Spinal cord (tissue), 10 donors: ENCODE data around the gene COX6B1. TPM values are rescaled to one million over a fixed set of nuclear protein-coding genes. Genes with fewer than 3 reads are reported as not detected.

ENCODE experiments used
- DNase-seq, 6 donors: peaks; one replicate each; pipeline versions ENCODE4 v3.0.0 to v3.0.0-alpha.2; 2013 to 2015; ENCODE audit warnings: low spot score in 6 of 6, low read depth in 4 of 6
- H3K27ac ChIP-seq: one replicate; pipeline ENCODE4 v1.5.1; 2013; ENCODE audit warnings: low read depth, low read length, control low read depth
- H3K27me3 ChIP-seq: one replicate; pipeline ENCODE4 v1.6.1; 2013; ENCODE audit warnings: low read length; ENCODE audit not compliant: control insufficient read depth, insufficient read depth
- H3K36me3 ChIP-seq: one replicate; pipeline ENCODE4 v1.6.1; 2013; ENCODE audit warnings: low read length; ENCODE audit not compliant: control insufficient read depth, insufficient read depth
- H3K4me1 ChIP-seq: one replicate; pipeline ENCODE4 v1.6.1; 2013; ENCODE audit warnings: low read length; ENCODE audit not compliant: control insufficient read depth, insufficient read depth
- H3K4me3 ChIP-seq: one replicate; pipeline ENCODE4 v1.5.1; 2013; ENCODE audit warnings: low read depth, low read length, control low read depth
- H3K9me3 ChIP-seq: one replicate; pipeline ENCODE4 v1.6.1; 2013; ENCODE audit warnings: low read length; ENCODE audit not compliant: control insufficient read depth, insufficient read depth
- WGBS: methylation state at CpG from one replicate; pipeline ENCODE4 v1.1.5; 2013; ENCODE audit warnings: missing lambda C conversion rate; ENCODE audit not compliant: insufficient coverage; 5-methylcytosine and 5-hydroxymethylcytosine counted together
- polyA plus RNA-seq, 2 donors: library from polyadenylated mRNA; unstranded; fragments of 120-200 nt; gene quantifications; one replicate each; pipeline ENCODE4 v1.2.1, GENCODE V29; 2013; ENCODE audit not compliant: insufficient read length in 2 of 2
- total RNA-seq, 2 donors: library from RNA; depleted of rRNA in 1 of 2; stranded (reverse); fragments of 120-200 nt in 1 of 2; fragments of >200 nt in 1 of 2; gene quantifications; one replicate each; pipeline versions ENCODE4 v1.2.3 to v1.2.4, GENCODE V29; 2013 to 2014
- donor health status: healthy.

Gene COX6B1
- total and polyA plus RNA-seq, 4 donors, result 321 to 628 (median 387) TPM

- Histone ChIP-seq H3K4me3 (no peak overlapping the region), H3K36me3 (peaks cover 78% of the 10 kb centered on the region), H3K4me1 (no peaks in the 10 kb centered on the region), H3K27me3 (no peaks in the 10 kb centered on the region), H3K27ac (no peak overlapping the region), H3K9me3 (no peaks in the 10 kb centered on the region)
- no peak for DNase-seq
- no CpG with 5 or more reads among the region's 6 CpGs for WGBS
Observed at GRCh38 chr19:35656700-35657099, 8.6 kb downstream of the COX6B1 start.

DNA sequence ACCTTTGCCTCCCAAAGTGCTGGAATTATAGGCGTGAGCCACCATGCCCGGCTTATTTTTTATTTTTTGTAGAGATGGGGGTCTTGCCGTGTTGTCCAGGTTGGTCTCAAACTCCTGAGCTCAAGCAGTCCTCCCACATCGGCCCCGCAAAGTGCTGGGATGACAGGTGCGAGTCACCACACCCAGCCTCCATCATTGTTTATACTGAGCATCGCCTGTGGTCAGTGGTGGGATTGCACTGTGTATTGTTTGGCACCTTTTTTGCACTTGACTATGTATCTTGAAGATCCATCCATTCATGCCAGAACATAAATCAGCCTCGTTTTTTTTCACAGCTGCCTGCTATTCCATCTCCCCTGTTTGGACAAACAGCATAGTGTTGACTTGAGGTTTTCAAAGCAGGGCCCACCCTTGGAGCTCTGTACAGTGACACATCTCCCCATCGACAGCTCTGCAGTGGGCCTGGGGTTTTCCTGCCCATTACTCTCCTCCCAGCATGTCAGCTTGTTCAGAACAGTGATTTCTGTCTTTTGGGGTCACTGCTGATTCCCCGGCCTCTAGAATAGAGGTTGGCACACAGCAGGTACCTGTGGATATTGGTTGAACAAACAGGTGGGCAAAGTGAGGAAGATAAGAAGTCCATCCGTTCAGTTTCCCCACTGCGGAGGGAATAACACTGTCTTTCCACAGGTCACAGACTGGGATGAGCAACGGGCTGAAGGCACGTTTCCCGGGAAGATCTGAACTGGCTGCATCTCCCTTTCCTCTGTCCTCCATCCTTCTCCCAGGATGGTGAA lies 10.0 kb downstream of the COX6B1 start:
- Histone ChIP-seq H3K27ac (no peak overlapping the region), H3K36me3 (peaks cover 68% of the 10 kb centered on the region), H3K4me3 (no peak overlapping the region), H3K9me3 (no peaks in the 10 kb centered on the region), H3K4me1 (no peaks in the 10 kb centered on the region), H3K27me3 (no peaks in the 10 kb centered on the region)
- no peak for DNase-seq
- WGBS, result 91% methylated on average over 8 of the region's 15 CpGs

DNA sequence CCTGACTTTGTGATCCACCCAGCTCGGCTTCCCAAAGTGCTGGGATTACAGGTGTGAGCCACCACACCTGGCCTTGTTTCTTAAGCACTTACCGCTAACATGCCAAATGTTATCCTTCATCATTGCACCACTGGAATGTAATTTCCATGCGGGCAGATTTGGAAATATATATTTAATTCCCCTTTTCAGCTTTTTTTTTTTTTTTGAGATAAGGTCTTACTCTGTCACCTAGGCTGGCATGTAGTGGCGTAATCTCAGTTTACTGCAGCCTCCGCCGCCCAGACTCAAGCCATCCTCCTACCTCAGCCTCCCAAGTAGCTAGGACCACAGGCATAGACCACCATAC lies 13.8 kb downstream of the COX6B1 start:
- DNase-seq, result no peak
- Histone ChIP-seq H3K27me3 (no peaks in the 10 kb centered on the region), H3K27ac (no peak overlapping the region), H3K36me3 (peaks cover 50% of the 10 kb centered on the region), H3K4me3 (no peak overlapping the region), H3K9me3 (no peaks in the 10 kb centered on the region), H3K4me1 (no peaks in the 10 kb centered on the region)
- WGBS, result no CpG with 5 or more reads among the region's 6 CpGs

- 72% methylated on average over 3 of the region's 3 CpGs for WGBS
- Histone ChIP-seq H3K9me3 (no peaks in the 10 kb centered on the region), H3K27me3 (no peaks in the 10 kb centered on the region), H3K27ac (no peak overlapping the region), H3K4me3 (no peak overlapping the region), H3K4me1 (no peaks in the 10 kb centered on the region), H3K36me3 (peaks cover 33% of the 10 kb centered on the region)
- no peak for DNase-seq
Observed at GRCh38 chr19:35663981-35664380, 15.9 kb downstream of the COX6B1 start.

- H3K4me1 ChIP-seq, result no peaks in the 10 kb centered on the region
- no peak overlapping the region for H3K4me3 ChIP-seq
- peaks cover 4% of the 10 kb centered on the region for H3K27me3 ChIP-seq
- H3K36me3 ChIP-seq, result peaks cover 24% of the 10 kb centered on the region
- no peak for DNase-seq
- H3K27ac ChIP-seq, result no peak overlapping the region
- WGBS, result 95% methylated on average over 24 of the region's 24 CpGs
- H3K9me3 ChIP-seq, result no peaks in the 10 kb centered on the region
Observed at GRCh38 chr19:35665157-35665556, 17.0 kb downstream of the COX6B1 start.

DNA sequence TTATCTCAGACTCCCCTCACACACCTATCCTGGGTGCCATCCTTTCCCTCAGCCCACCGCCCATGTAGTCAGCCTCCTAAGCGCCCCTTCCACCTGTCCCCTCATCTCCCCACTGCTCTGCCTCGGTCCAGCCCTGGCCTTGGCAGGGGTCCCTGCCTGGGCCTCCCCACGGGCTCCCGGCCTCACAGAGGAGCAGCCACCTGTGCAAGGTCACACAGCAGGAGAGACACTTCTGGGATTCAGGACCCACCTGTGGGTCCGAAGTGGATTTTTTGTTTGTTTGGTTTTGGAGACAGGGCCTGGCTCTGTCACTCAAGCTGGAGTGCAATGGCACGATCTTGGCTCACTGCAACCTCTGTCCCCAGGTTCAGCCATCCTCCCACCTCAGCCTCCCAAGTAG lies 17.5 kb downstream of the COX6B1 start:
- no peak overlapping the region for H3K4me3 ChIP-seq
- no peak for DNase-seq
- H3K27me3 ChIP-seq, result peaks cover 4% of the 10 kb centered on the region
- no peaks in the 10 kb centered on the region for H3K9me3 ChIP-seq
- no peaks in the 10 kb centered on the region for H3K4me1 ChIP-seq
- H3K27ac ChIP-seq, result no peak overlapping the region
- 93% methylated on average over 5 of the region's 7 CpGs for WGBS
- peaks cover 20% of the 10 kb centered on the region for H3K36me3 ChIP-seq

DNA sequence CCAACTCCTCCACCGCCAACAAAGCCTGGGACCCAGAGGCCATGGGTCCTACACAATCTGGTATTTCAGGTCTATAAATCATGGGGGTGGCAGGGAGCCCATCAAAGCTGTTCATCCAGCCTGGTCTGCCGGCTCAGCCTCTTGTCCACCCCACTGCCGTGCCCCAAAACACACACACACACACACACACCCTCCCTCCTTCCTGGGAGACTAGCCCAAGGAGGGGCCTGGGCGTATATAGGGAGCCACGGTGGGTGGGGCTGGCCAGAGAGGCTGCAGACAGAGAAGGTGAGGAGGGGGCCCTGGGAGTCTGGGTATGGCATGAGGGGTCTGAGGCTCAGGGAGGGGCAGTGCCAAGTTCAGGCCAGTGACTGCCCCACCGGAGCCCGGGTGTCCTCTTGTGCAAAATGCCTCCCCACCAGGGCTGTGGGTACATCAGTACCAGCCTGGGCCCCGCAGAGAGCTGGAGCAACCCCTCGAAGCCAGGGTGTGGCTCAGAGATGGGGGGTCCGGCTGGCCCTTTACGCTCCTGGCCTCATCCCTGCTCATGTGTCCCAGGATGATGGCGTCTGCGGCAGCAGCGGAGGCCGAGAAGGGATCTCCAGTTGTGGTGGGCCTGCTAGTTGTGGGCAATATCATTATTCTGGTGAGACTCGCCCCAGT lies 18.3 kb downstream of the COX6B1 start, which contains the start of gene UPK1A:
UPK1A (plus strand) TSS at position 267 of the 663 bp plus-strand sequence; CDS start at position 563, 296 bp downstream.
- Histone ChIP-seq H3K36me3 (peaks cover 14% of the 10 kb centered on the region), H3K9me3 (no peaks in the 10 kb centered on the region), H3K27me3 (peaks cover 6% of the 10 kb centered on the region), H3K27ac (no peak within 1 kb of the TSS), H3K4me1 (no peaks in the 10 kb centered on the region), H3K4me3 (no peak within 1 kb of the TSS)
- 75% methylated on average over 16 of the region's 16 CpGs for WGBS
- DNase-seq, result no peak

DNA sequence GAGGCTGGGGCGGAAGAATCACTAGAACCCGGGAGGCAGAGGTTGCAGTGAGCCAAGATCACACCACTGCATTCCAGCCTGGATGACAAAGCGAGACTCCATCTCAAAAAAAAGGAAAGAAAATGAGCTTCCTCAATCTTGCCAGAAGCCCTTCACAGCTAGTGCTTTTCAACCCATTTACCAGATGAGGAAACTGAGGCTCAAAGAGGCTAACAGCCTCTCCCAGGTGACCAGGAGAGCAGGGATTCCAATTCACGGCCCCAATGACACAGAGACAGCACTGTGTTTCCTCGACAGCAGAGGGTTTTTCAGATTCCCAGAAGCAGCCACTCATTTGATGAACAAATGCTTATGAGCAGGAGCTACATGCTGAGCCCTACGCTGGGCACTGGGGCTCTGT lies 21.4 kb downstream of the COX6B1 start:
- no peak for DNase-seq
- no peak overlapping the region for H3K27ac ChIP-seq
- peaks cover 8% of the 10 kb centered on the region for H3K36me3 ChIP-seq
- peaks cover 24% of the 10 kb centered on the region for H3K27me3 ChIP-seq
- no peaks in the 10 kb centered on the region for H3K9me3 ChIP-seq
- no peak overlapping the region for H3K4me3 ChIP-seq
- peaks cover 7% of the 10 kb centered on the region for H3K4me1 ChIP-seq
- 72% methylated on average over 5 of the region's 6 CpGs for WGBS

- H3K4me1 ChIP-seq, result peaks cover 7% of the 10 kb centered on the region
- no peaks in the 10 kb centered on the region for H3K9me3 ChIP-seq
- H3K36me3 ChIP-seq, result peaks cover 8% of the 10 kb centered on the region
- H3K27me3 ChIP-seq, result peaks cover 24% of the 10 kb centered on the region
- H3K27ac ChIP-seq, result no peak overlapping the region
- no peak for DNase-seq
- WGBS, result 65% methylated on average over 4 of the region's 4 CpGs
- H3K4me3 ChIP-seq, result no peak overlapping the region
Observed at GRCh38 chr19:35669974-35670373, 21.9 kb downstream of the COX6B1 start.

GRCh38 chr19:35670686-35671085 lies 22.6 kb downstream of the COX6B1 start:
- no CpG with 5 or more reads among the region's 1 CpG for WGBS
- H3K27me3 ChIP-seq, result peaks cover 24% of the 10 kb centered on the region
- H3K27ac ChIP-seq, result no peak overlapping the region

More at GRCh38 chr19:35670686-35671085, 22.6 kb downstream of the COX6B1 start:
- Histone ChIP-seq H3K36me3 (peaks cover under 1% of the 10 kb centered on the region), H3K9me3 (no peaks in the 10 kb centered on the region), H3K4me1 (peaks cover 7% of the 10 kb centered on the region), H3K4me3 (no peak overlapping the region)
- DNase-seq, result no peak
